B cell (primary cell): ENCODE measurements around the gene GAP43. TPM values are rescaled to one million over a fixed set of nuclear protein-coding genes. Genes with fewer than 3 reads are reported as not detected.

ENCODE experiments used
- ATAC-seq: fragments of 200-7000 bp; cut with Tn5 transposase; one replicate; pipeline ENCODE4 v1.10.0; 2021; ENCODE audit warnings: low read depth, mild to moderate bottlenecking, moderate number of reproducible peaks, moderate library complexity
- CTCF ChIA-PET: fragments of 350-600 bp; sonication (Branson Sonifier 250); formaldehyde crosslinking; loops from one replicate; lab custom pipeline; 2021; ENCODE audit warnings: antibody characterized with exemption, inconsistent platforms; lab: Charles Lee
- POLR2A ChIA-PET: fragments of 350-600 bp; sonication (Branson Sonifier 250); formaldehyde crosslinking; loops from one replicate; lab custom pipeline; 2021; ENCODE audit warnings: antibody characterized with exemption; lab: Charles Lee
- DNase-seq: peaks from one replicate; pipeline ENCODE4 v3.0.0; 2013
- H2AFZ ChIP-seq: 2 replicates; pipeline ENCODE4 v1.6.1; 2012; ENCODE audit warnings: mild to moderate bottlenecking, low read depth, low read length; ENCODE audit not compliant: insufficient read depth, poor library complexity, severe bottlenecking
- H3K27ac ChIP-seq, 2 donors: 1 replicate in 1 of 2; 2 replicates in 1 of 2; pipeline ENCODE4 v1.5.1; 2012 to 2013; ENCODE audit warnings: low read length in 2 of 2, mild to moderate bottlenecking in 2 of 2, moderate library complexity in 1 of 2
- H3K27me3 ChIP-seq, 4 experiments: fragments of 200-600 bp in 1 of 4; sonication (generic) in 1 of 4; replicated peaks in 1 of 4; 1 replicate in 2 of 4; 2 replicates in 2 of 4; pipeline versions ENCODE4 v1.6.1 to v1.7.0; 2013 to 2016; ENCODE audit warnings: low read length in 3 of 4, mild to moderate bottlenecking in 2 of 4, mixed read lengths in 1 of 4, moderate library complexity in 1 of 4; ENCODE audit not compliant: insufficient read depth in 4 of 4, control insufficient read depth in 3 of 4; ENCODE audit errors: control extremely low read depth in 1 of 4
- H3K36me3 ChIP-seq, 2 experiments: replicated peaks in 1 of 2; 1 replicate in 1 of 2; 2 replicates in 1 of 2; pipeline versions ENCODE4 v1.6.1 to v1.7.1; 2013; ENCODE audit warnings: low read length in 1 of 2; ENCODE audit not compliant: insufficient read depth in 2 of 2, control insufficient read depth in 1 of 2; ENCODE audit errors: control extremely low read depth in 1 of 2, extremely low read depth in 1 of 2
- H3K4me1 ChIP-seq, 2 donors: fragments of 200-600 bp in 1 of 2; sonication (generic) in 1 of 2; 1 replicate in 1 of 2; 2 replicates in 1 of 2; pipeline versions ENCODE4 v1.5.1 to v1.6.1; 2013 to 2017; ENCODE audit warnings: low read length in 2 of 2; ENCODE audit not compliant: control insufficient read depth in 2 of 2, insufficient read depth in 2 of 2
- H3K4me2 ChIP-seq: replicated peaks from 2 replicates; pipeline ENCODE3; 2012; ENCODE audit warnings: mild to moderate bottlenecking, low read depth, low read length; ENCODE audit not compliant: poor library complexity, severe bottlenecking
- H3K4me3 ChIP-seq, 5 experiments: fragments of 200-600 bp in 1 of 5; sonication (generic) in 1 of 5; 1 replicate in 3 of 5; 2 replicates in 2 of 5; pipeline versions ENCODE4 v1.5.1 to v1.7.0; 2011 to 2016; ENCODE audit warnings: low read length in 4 of 5, mild to moderate bottlenecking in 4 of 5, low read depth in 2 of 5, control low read depth in 1 of 5, moderate library complexity in 1 of 5; ENCODE audit not compliant: insufficient read depth in 1 of 5; ENCODE audit errors: control extremely low read depth in 1 of 5, extremely low read depth in 1 of 5
- H3K79me2 ChIP-seq: fragments of 200-600 bp; sonication (generic); one replicate; pipeline ENCODE4 v1.6.0; 2016; ENCODE audit warnings: low read length; ENCODE audit not compliant: control insufficient read depth, insufficient read depth
- H3K9ac ChIP-seq: fragments of 200-600 bp; sonication (generic); 2 replicates; pipeline ENCODE4 v1.6.1; 2017; ENCODE audit warnings: mild to moderate bottlenecking, low read length, moderate library complexity
- H3K9me3 ChIP-seq, 3 donors: one replicate each; pipeline versions ENCODE4 v1.6.1 to v1.7.1; 2013; ENCODE audit warnings: low read length in 2 of 3; ENCODE audit not compliant: control insufficient read depth in 2 of 3, insufficient read depth in 1 of 3; ENCODE audit errors: control extremely low read depth in 1 of 3
- H4K20me1 ChIP-seq: 2 replicates; pipeline ENCODE4 v1.6.0; 2012; ENCODE audit warnings: mild to moderate bottlenecking, low read length; ENCODE audit not compliant: insufficient read depth, control insufficient read depth, poor library complexity, severe bottlenecking
- H3K27ac Mint-ChIP-seq: one replicate; pipeline ENCODE4 v1.8.0; 2021; ENCODE audit warnings: mixed read lengths
- H3K27me3 Mint-ChIP-seq: one replicate; pipeline ENCODE4 v1.8.0; 2021; ENCODE audit warnings: mixed read lengths
- H3K4me1 Mint-ChIP-seq: one replicate; pipeline ENCODE4 v1.8.0; 2021; ENCODE audit warnings: mixed read lengths
- H3K4me3 Mint-ChIP-seq: one replicate; pipeline ENCODE4 v1.8.0; 2021; ENCODE audit warnings: mixed read lengths
- H3K9me3 Mint-ChIP-seq: one replicate; pipeline ENCODE4 v1.8.0; 2022; ENCODE audit warnings: mixed read lengths; ENCODE audit not compliant: insufficient read depth
- CTCF ChIP-seq: fragments of 200-600 bp; IDR thresholded peaks from one replicate; pipeline ENCODE4 v1.8.0; 2022; ENCODE audit warnings: antibody characterized with exemption, mild to moderate bottlenecking
- EZH2 ChIP-seq: IDR thresholded peaks from 2 replicates; pipeline ENCODE4 v1.6.1; 2012; ENCODE audit warnings: borderline replicate concordance, low read depth, mild to moderate bottlenecking, moderate library complexity, low read length; ENCODE audit not compliant: insufficient read depth, poor library complexity, severe bottlenecking
- WGBS: methylation state at CpG from one replicate; pipeline ENCODE4 v1.1.5; 2013; ENCODE audit warnings: missing lambda C conversion rate; ENCODE audit not compliant: insufficient coverage; 5-methylcytosine and 5-hydroxymethylcytosine counted together
- intact Hi-C: fragments of 100-400 bp; cut with micrococcal nuclease; formaldehyde crosslinking; loops from one replicate; pipeline ENCODE4 v1.10.0; 2022
- polyA plus RNA-seq: library from polyadenylated mRNA; depleted of rRNA; stranded (reverse); fragments of >200 nt; gene quantifications from 2 replicates; pipeline ENCODE4 v1.2.3, GENCODE V29; 2012
- total RNA-seq, 2 donors: library from RNA; stranded (reverse); fragments of 120-200 nt in 1 of 2; gene quantifications; 1 replicate in 1 of 2; 2 replicates in 1 of 2; pipeline versions ENCODE4 v1.2.3 to v1.2.4, GENCODE V29; 2013 to 2022

GAP43 gene
- total and polyA plus RNA-seq, 2 donors (not counting 1 experiment from before 2014, with no cell fraction given) = 0.04 TPM; not detected in 1

- H4K20me1 ChIP-seq = no peaks in the 10 kb centered on the region
- Mint-ChIP-seq H3K4me3 (no peak overlapping the region), H3K9me3 (no peaks in the 10 kb centered on the region), H3K4me1 (peaks cover 54% of the 10 kb centered on the region), H3K27me3 (no peaks in the 10 kb centered on the region), H3K27ac (no peak overlapping the region)
- ATAC-seq (no peak), DNase-seq (no peak)
- H3K79me2 ChIP-seq = no peaks in the 10 kb centered on the region
- H3K4me2 ChIP-seq = no peak overlapping the region
- no peak overlapping the region for H3K4me3 ChIP-seq
- no peaks in the 10 kb centered on the region for H3K36me3 ChIP-seq
- intact Hi-C loops = loop anchor here (10.0 kb wide), 1 partner anchor 141 kb away; no protein-coding TSS in a partner anchor
- TF ChIP-seq EZH2 (no peak), CTCF (no peak)
- 100% methylated on average over 1 of the region's 2 CpGs for WGBS
- ChIA-PET CTCF (no interaction called here), POLR2A (no interaction called here)
- no peak overlapping the region for H3K9ac ChIP-seq
- no peaks in the 10 kb centered on the region for H3K9me3 ChIP-seq
- peaks cover 30 to 53% of the 10 kb centered on the region in 2 donors for H3K4me1 ChIP-seq
- no peak overlapping the region for H3K27ac ChIP-seq
- no peaks in the 10 kb centered on the region for H3K27me3 ChIP-seq
- no peak overlapping the region for H2AFZ ChIP-seq
Observed at GRCh38 chr3:115655761-115656282, 32.5 kb downstream of the GAP43 start.

GRCh38 chr3:115657168-115657567, 33.9 kb downstream of the GAP43 start:
- CTCF ChIA-PET = interaction anchor here (1.1 kb wide), 1 partner anchor 127 kb away, joined by 5 read pairs; no protein-coding TSS in a partner anchor
- TF ChIP-seq CTCF = no peak
- no peak for TF ChIP-seq EZH2
- intact Hi-C loops = loop anchor here (10.0 kb wide), 1 partner anchor 142 kb away; no protein-coding TSS in a partner anchor
- no peaks in the 10 kb centered on the region for H3K79me2 ChIP-seq
- H4K20me1 ChIP-seq = no peaks in the 10 kb centered on the region
- POLR2A ChIA-PET = no interaction called here
- H2AFZ ChIP-seq = no peak overlapping the region
- DNase-seq (peak; percentile 23), ATAC-seq (no peak)
- H3K4me2 ChIP-seq = no peak overlapping the region
- Mint-ChIP-seq H3K4me3 (peak overlapping the region; percentile 43), H3K27me3 (no peaks in the 10 kb centered on the region), H3K27ac (peak overlapping the region; percentile 78), H3K9me3 (no peaks in the 10 kb centered on the region), H3K4me1 (peaks cover 47% of the 10 kb centered on the region)
- no peaks in the 10 kb centered on the region for H3K9me3 ChIP-seq
- H3K4me3 ChIP-seq = no peak overlapping the region
- WGBS = no CpG with 5 or more reads among the region's 5 CpGs
- no peak overlapping the region for H3K9ac ChIP-seq
- H3K4me1 ChIP-seq = peaks cover 20 to 45% of the 10 kb centered on the region in 2 donors
- no peaks in the 10 kb centered on the region for H3K36me3 ChIP-seq
- H3K27ac ChIP-seq = peak overlapping the region in 1 of 2 donors; percentile 88
- H3K27me3 ChIP-seq = no peaks in the 10 kb centered on the region
